ENCODE measurements around the gene BEND3. TPM values are rescaled to one million over a fixed set of nuclear protein-coding genes. Genes with fewer than 3 reads are reported as not detected.
"Not testable (repeated sequence)": the region's sequence is repeated elsewhere in the genome, so short reads cannot be mapped to it uniquely, and the experiment has no call there.

The BEND3 gene
- total RNA-seq = 1 to 10 TPM; 1.3 to 1.6 (median 1.3) TPM
- total RNA-seq (2013) = 0.97 TPM

DNA sequence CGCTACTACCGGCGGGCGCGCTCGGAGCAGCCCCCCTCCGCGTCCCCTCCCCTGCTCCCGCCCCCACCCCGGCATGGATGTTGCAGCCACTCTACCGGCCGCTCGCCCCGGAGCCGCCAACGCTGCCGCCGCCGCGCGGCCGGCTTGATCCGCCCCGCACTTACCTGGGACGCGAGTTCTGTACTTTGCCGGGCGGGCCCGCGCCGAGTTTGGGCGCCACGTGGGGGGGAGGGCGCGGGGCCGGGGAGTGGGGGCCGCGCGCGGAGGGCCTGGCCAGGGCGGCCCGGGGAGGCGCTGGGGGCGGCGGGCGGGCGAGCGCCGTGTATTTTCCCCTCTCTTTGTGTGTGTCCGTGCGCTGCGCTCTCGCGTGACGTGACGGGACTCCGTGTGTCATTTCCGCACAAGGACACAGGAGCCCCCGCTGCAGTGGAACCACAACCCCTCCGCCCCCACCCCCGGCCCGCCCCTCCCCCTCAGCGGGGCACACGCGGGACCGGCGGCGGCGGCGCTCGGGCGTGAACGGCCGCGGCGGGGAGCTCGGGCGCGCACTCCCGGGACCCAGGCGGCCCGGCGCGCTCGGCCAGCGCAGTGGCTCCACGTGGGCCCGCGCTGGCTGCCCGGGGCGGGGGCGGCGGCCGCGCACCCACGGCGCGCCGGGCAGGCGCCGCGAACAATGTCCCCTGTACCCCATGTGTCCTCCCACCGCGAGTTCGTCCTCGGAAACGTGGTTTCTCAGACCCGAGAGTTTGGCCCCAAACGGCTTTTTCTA lies at the start of gene BEND3:
Gene BEND3, minus strand, starts transcription at position 590 of the 769 bp plus-strand sequence. CDS start 16,230 bp downstream, outside the sequence.
- peak; percentile 38 to 52 (median 41) for ATAC-seq
- no peaks in the 10 kb centered on the region for H3K36me3 ChIP-seq (ENCODE audit: control insufficient read depth, insufficient read depth, low read length)
- intact Hi-C loops (cut with micrococcal nuclease) = loop anchor here (1.0 kb wide), 1 partner anchor 87 kb away; the partner anchor contains the start of gene MTRES1
- Mint-ChIP-seq H3K4me1 (peaks cover 18 to 19% of the 10 kb centered on the region in 2 donors), H3K36me3 (no peaks in the 10 kb centered on the region), H3K4me3 (peak within 1 kb of the TSS; percentile 88), H3K9me3 (no peaks in the 10 kb centered on the region), H3K27me3 (ENCODE audit: low read depth in 2 of 2) (peaks cover 5 to 19% of the 10 kb centered on the region in 2 donors), H3K27ac (no peak within 1 kb of the TSS)
- H3K4me3 ChIP-seq (ENCODE audit: low read length) = peak within 1 kb of the TSS; percentile 43
- no peaks in the 10 kb centered on the region for H3K9me3 ChIP-seq (ENCODE audit: control insufficient read depth, insufficient read depth, low read length)
- H3K27me3 ChIP-seq (ENCODE audit: control insufficient read depth, insufficient read depth, low read length) = peaks cover 6% of the 10 kb centered on the region
- H3K4me1 ChIP-seq (ENCODE audit: control insufficient read depth, insufficient read depth, low read length) = peaks cover 19% of the 10 kb centered on the region
- TF ChIP-seq, protein P1, sequence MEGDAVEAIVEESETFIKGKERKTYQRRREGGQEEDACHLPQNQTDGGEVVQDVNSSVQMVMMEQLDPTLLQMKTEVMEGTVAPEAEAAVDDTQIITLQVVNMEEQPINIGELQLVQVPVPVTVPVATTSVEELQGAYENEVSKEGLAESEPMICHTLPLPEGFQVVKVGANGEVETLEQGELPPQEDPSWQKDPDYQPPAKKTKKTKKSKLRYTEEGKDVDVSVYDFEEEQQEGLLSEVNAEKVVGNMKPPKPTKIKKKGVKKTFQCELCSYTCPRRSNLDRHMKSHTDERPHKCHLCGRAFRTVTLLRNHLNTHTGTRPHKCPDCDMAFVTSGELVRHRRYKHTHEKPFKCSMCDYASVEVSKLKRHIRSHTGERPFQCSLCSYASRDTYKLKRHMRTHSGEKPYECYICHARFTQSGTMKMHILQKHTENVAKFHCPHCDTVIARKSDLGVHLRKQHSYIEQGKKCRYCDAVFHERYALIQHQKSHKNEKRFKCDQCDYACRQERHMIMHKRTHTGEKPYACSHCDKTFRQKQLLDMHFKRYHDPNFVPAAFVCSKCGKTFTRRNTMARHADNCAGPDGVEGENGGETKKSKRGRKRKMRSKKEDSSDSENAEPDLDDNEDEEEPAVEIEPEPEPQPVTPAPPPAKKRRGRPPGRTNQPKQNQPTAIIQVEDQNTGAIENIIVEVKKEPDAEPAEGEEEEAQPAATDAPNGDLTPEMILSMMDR (IDR thresholded peaks at IDR 0.05) = no peak
- peak; percentile 29 to 68 for DNase-seq
- no peak within 1 kb of the TSS for H3K27ac ChIP-seq (ENCODE audit: low read length)
- under 1% methylated on average over 107 of the region's 109 CpGs for WGBS (ENCODE audit: insufficient coverage)

DNA sequence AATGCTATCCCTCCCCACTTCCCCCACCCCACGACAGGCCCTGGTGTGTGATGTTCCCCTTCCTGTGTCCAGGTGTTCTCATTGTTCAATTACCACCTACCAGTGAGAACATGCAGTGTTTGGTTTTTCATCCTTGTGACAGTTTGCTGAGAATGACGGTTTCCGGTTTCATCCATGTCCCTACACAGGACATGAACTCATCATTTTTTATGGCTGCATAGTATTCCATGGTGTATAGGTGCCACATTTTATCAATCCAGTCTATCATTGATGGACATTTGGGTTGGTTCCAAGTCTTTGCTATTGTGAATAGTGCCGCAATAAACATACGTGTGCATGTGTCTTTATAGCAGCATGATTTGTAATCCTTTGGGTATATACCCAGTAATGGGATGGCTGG lies 49.0 kb upstream of the BEND3 start:
- H3K27ac Mint-ChIP-seq; H3K4me1 Mint-ChIP-seq; H3K4me3 Mint-ChIP-seq; H3K27me3 ChIP-seq (ENCODE audit: control insufficient read depth, insufficient read depth, low read length); H3K9me3 Mint-ChIP-seq; H3K27me3 Mint-ChIP-seq (ENCODE audit: low read depth in 2 of 2); intact Hi-C loops (cut with micrococcal nuclease); H3K4me1 ChIP-seq (ENCODE audit: control insufficient read depth, insufficient read depth, low read length); H3K4me3 ChIP-seq (ENCODE audit: low read length); H3K36me3 ChIP-seq (ENCODE audit: control insufficient read depth, insufficient read depth, low read length); DNase-seq; ATAC-seq; H3K27ac ChIP-seq (ENCODE audit: low read length); H3K9me3 ChIP-seq (ENCODE audit: control insufficient read depth, insufficient read depth, low read length); H3K36me3 Mint-ChIP-seq: not testable (repeated sequence)
- 96% methylated on average over 1 of the region's 5 CpGs for WGBS (ENCODE audit: insufficient coverage)

DNA sequence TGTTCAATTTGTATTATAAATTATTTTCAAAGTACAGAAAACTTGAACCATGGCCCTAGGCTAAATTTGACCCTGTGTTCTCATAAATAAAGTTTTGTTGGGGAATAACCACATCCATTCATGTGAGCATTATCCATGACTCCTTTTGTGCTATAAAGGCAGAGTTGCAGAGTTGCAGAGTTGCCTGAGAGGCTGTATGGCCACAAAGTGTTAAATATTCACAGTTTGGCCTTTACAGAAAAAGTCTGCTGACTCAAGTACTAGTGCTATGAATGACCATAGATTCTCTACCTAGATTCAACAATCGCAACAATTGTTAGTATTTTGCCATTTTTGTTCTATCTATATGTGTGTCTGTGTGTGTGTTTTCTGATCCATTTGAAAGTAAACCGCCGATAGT lies 46.2 kb upstream of the BEND3 start:
- DNase-seq (no peak), ATAC-seq (no peak)
- Histone ChIP-seq H3K9me3 (ENCODE audit: control insufficient read depth, insufficient read depth, low read length) (no peaks in the 10 kb centered on the region), H3K4me1 (ENCODE audit: control insufficient read depth, insufficient read depth, low read length) (no peaks in the 10 kb centered on the region), H3K27me3 (ENCODE audit: control insufficient read depth, insufficient read depth, low read length) (no peaks in the 10 kb centered on the region), H3K36me3 (ENCODE audit: control insufficient read depth, insufficient read depth, low read length) (no peaks in the 10 kb centered on the region), H3K27ac (ENCODE audit: low read length) (no peak overlapping the region), H3K4me3 (ENCODE audit: low read length) (no peak overlapping the region)
- Mint-ChIP-seq H3K27me3 (ENCODE audit: low read depth in 2 of 2) (no peaks in the 10 kb centered on the region), H3K9me3 (no peaks in the 10 kb centered on the region), H3K27ac (no peak overlapping the region), H3K4me1 (peaks cover 0 to 5% of the 10 kb centered on the region in 2 donors), H3K36me3 (no peaks in the 10 kb centered on the region), H3K4me3 (no peak overlapping the region)
- TF ChIP-seq, protein P1 (IDR thresholded peaks at IDR 0.05) = no peak
- whole genome bisulfite sequencing (ENCODE audit: insufficient coverage) = 96% methylated on average over 2 of the region's 3 CpGs
- intact Hi-C loops (cut with micrococcal nuclease) = no loop called here

DNA sequence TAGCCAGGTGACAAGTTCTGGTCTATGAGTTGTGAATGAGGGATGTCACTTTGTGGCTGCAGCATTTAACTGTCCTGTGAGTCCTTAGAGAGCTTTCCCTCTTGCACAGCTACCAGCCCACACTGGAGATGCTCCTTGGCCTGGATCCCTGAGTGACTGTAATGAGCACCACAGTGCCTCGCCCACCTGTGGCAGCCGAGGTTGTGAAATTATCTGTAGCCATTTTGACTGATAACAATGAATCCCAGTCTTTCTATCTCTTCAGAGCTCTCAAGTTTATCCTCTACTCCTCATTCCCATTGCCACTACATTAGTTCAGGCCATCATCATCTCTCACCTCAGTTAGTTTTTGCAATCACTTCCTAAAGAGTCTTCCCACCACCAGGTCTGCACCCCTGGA lies 41.3 kb upstream of the BEND3 start:
- TF ChIP-seq, protein P1 (IDR thresholded peaks at IDR 0.05) = no peak
- H3K27ac Mint-ChIP-seq = no peak overlapping the region
- no peak overlapping the region for H3K4me3 ChIP-seq (ENCODE audit: low read length)
- WGBS (ENCODE audit: insufficient coverage) = 90% methylated on average over 2 of the region's 2 CpGs
- no peaks in the 10 kb centered on the region for H3K27me3 Mint-ChIP-seq (ENCODE audit: low read depth in 2 of 2)
- intact Hi-C loops (cut with micrococcal nuclease) = no loop called here
- ATAC-seq = no peak
- peaks cover 0 to 8% of the 10 kb centered on the region in 2 donors for H3K4me1 Mint-ChIP-seq
- H3K4me1 ChIP-seq (ENCODE audit: control insufficient read depth, insufficient read depth, low read length) = no peaks in the 10 kb centered on the region
- H3K27me3 ChIP-seq (ENCODE audit: control insufficient read depth, insufficient read depth, low read length) = no peaks in the 10 kb centered on the region
- no peaks in the 10 kb centered on the region for H3K36me3 Mint-ChIP-seq
- H3K27ac ChIP-seq (ENCODE audit: low read length) = no peak overlapping the region
- H3K36me3 ChIP-seq (ENCODE audit: control insufficient read depth, insufficient read depth, low read length) = peaks cover 2% of the 10 kb centered on the region
- no peaks in the 10 kb centered on the region for H3K9me3 ChIP-seq (ENCODE audit: control insufficient read depth, insufficient read depth, low read length)
- DNase-seq = no peak
- no peak overlapping the region for H3K4me3 Mint-ChIP-seq
- H3K9me3 Mint-ChIP-seq = no peaks in the 10 kb centered on the region

All from natural killer cell (primary cell).